GM23338 (cell line): ENCODE data around the gene GMEB2. TPM values are rescaled to one million over a fixed set of nuclear protein-coding genes. Genes with fewer than 3 reads are reported as not detected.

ENCODE experiments used
- ATAC-seq: fragments of 200-7000 bp; cut with Tn5 transposase; 3 replicates; pipeline ENCODE4 v1.9.1; 2020
- DNase-seq: peaks from one replicate; pipeline ENCODE4 v3.0.0-alpha.2; 2015; ENCODE audit warnings: low spot score
- H2AFZ ChIP-seq: fragments of 200-600 bp; sonication (generic); 2 replicates; pipeline ENCODE4 v1.8.0; 2016; ENCODE audit warnings: antibody characterized with exemption, mild to moderate bottlenecking, moderate library complexity
- H3F3A ChIP-seq: fragments of 200-600 bp; sonication (generic); replicated peaks from 2 replicates; pipeline ENCODE4 v1.8.0; 2017; ENCODE audit warnings: antibody characterized with exemption, mixed run types, low read depth
- H3K27ac ChIP-seq: fragments of 200-600 bp; sonication (generic); 2 replicates; pipeline ENCODE4 v1.6.1; 2016; ENCODE audit warnings: low read depth
- H3K27me3 ChIP-seq: fragments of 200-600 bp; sonication (generic); 2 replicates; pipeline ENCODE4 v1.8.0; 2016; ENCODE audit warnings: mild to moderate bottlenecking, mixed run types, moderate library complexity; ENCODE audit not compliant: insufficient read depth
- H3K36me3 ChIP-seq: fragments of 200-600 bp; sonication (generic); 2 replicates; pipeline ENCODE4 v1.8.0; 2016; ENCODE audit warnings: mild to moderate bottlenecking; ENCODE audit not compliant: insufficient read depth
- H3K4me1 ChIP-seq: fragments of 200-600 bp; sonication (generic); 2 replicates; pipeline ENCODE4 v1.8.0; 2016; ENCODE audit warnings: mild to moderate bottlenecking, moderate library complexity; ENCODE audit not compliant: insufficient read depth
- H3K4me2 ChIP-seq: fragments of 200-600 bp; sonication (generic); 2 replicates; pipeline ENCODE4 v1.7.1; 2017; ENCODE audit warnings: mixed run types
- H3K4me3 ChIP-seq: fragments of 200-600 bp; sonication (generic); 2 replicates; pipeline ENCODE4 v1.6.1; 2016; ENCODE audit warnings: mixed run types
- H3K79me2 ChIP-seq: fragments of 200-600 bp; sonication (generic); replicated peaks from 2 replicates; pipeline ENCODE4 v1.8.0; 2017; ENCODE audit warnings: mild to moderate bottlenecking; ENCODE audit not compliant: insufficient read depth
- H3K9me2 ChIP-seq: fragments of 200-600 bp; sonication (generic); 2 replicates; pipeline ENCODE4 v1.8.0; 2017; ENCODE audit not compliant: insufficient read depth
- H4K20me1 ChIP-seq: fragments of 200-600 bp; sonication (generic); replicated peaks from 2 replicates; pipeline ENCODE4 v1.8.0; 2017; ENCODE audit warnings: mild to moderate bottlenecking; ENCODE audit not compliant: insufficient read depth
- H3K27ac Mint-ChIP-seq: 2 replicates; pipeline ENCODE4 v1.8.0; 2020; ENCODE audit warnings: inconsistent platforms, mild to moderate bottlenecking, moderate library complexity, mixed read lengths
- H3K27me3 Mint-ChIP-seq: 3 replicates; pipeline ENCODE4 v1.8.0; 2022; ENCODE audit warnings: low read depth, mild to moderate bottlenecking, moderate library complexity, mixed read lengths, inconsistent platforms; ENCODE audit not compliant: insufficient read depth, poor library complexity
- H3K36me3 Mint-ChIP-seq: 3 replicates; pipeline ENCODE4 v1.8.0; 2021; ENCODE audit warnings: low read depth, mild to moderate bottlenecking, inconsistent platforms, moderate library complexity, mixed read lengths
- H3K4me1 Mint-ChIP-seq: 3 replicates; pipeline ENCODE4 v1.8.0; 2020; ENCODE audit warnings: mild to moderate bottlenecking, inconsistent platforms, mixed read lengths
- H3K4me3 Mint-ChIP-seq: 3 replicates; pipeline ENCODE4 v1.8.0; 2021; ENCODE audit warnings: moderate library complexity, mild to moderate bottlenecking, inconsistent platforms, mixed read lengths
- H3K9me3 Mint-ChIP-seq: 3 replicates; pipeline ENCODE4 v1.8.0; 2020; ENCODE audit warnings: moderate library complexity, mild to moderate bottlenecking, inconsistent platforms, mixed read lengths
- CREB1 ChIP-seq: fragments of 250-450 bp; sonication (Bioruptor Pico); IDR thresholded peaks from 2 replicates; pipeline ENCODE4 v1.5.0; 2020; ENCODE audit warnings: low read depth, mild to moderate bottlenecking, moderate library complexity
- EZH2 ChIP-seq: fragments of 200-600 bp; sonication (generic); IDR thresholded peaks from one replicate; pipeline ENCODE4 v1.8.0; 2017; ENCODE audit warnings: antibody characterized with exemption, mild to moderate bottlenecking, low read depth; ENCODE audit not compliant: unreplicated experiment
- EZH2phosphoT487 ChIP-seq: fragments of 200-600 bp; sonication (generic); IDR thresholded peaks from one replicate; pipeline ENCODE4 v1.8.1; 2018; ENCODE audit warnings: antibody characterized with exemption; ENCODE audit not compliant: unreplicated experiment
- JUNB ChIP-seq: IDR thresholded peaks from one replicate; pipeline ENCODE4 v1.6.1; 2016; ENCODE audit warnings: antibody characterized with exemption; ENCODE audit not compliant: unreplicated experiment
- NANOG ChIP-seq: IDR thresholded peaks from 2 replicates; pipeline ENCODE4 v1.6.1; 2016; ENCODE audit warnings: antibody characterized with exemption, borderline replicate concordance
- POLR2AphosphoS5 ChIP-seq: IDR thresholded peaks from 2 replicates; pipeline ENCODE4 v1.6.1; 2016; ENCODE audit warnings: antibody characterized with exemption, low read depth
- REST ChIP-seq: IDR thresholded peaks from one replicate; pipeline ENCODE4 v1.6.1; 2018; ENCODE audit warnings: antibody characterized with exemption; ENCODE audit not compliant: unreplicated experiment
- STAT1 ChIP-seq: IDR thresholded peaks from one replicate; pipeline ENCODE4 v1.6.1; 2016; ENCODE audit warnings: antibody characterized with exemption; ENCODE audit not compliant: unreplicated experiment
- ZNF114 ChIP-seq: fragments of 250-450 bp; sonication (Bioruptor Pico); IDR thresholded peaks from 2 replicates; pipeline ENCODE4 v1.5.0; 2020; ENCODE audit warnings: mild to moderate bottlenecking, moderate library complexity
- ZNF331 ChIP-seq: fragments of 250-450 bp; sonication (Bioruptor Pico); IDR thresholded peaks from 2 replicates; pipeline ENCODE4 v1.5.0; 2020; ENCODE audit warnings: low read depth, mild to moderate bottlenecking, moderate library complexity
- polyA plus RNA-seq: library from polyadenylated mRNA; unstranded; fragments of >200 nt; fragmentation: Nextera tagmentation; extraction: Ambion mirVana; gene quantifications from 2 replicates; pipeline ENCODE4 v1.2.1, GENCODE V29; 2016
- total RNA-seq: library from RNA; depleted of rRNA; stranded (reverse); fragments of >200 nt; shearing (Covaris generic); gene quantifications from 2 replicates; pipeline ENCODE4 v1.2.3, GENCODE V29; 2014
- TF ChIP-seq, protein P1 (sequence below): fragments of 250-450 bp; sonication (Bioruptor Pico); IDR thresholded peaks from 2 replicates; pipeline ENCODE4 v1.5.0; 2020; ENCODE audit warnings: mild to moderate bottlenecking, moderate library complexity
- TF ChIP-seq, protein P2 (sequence below), 2 experiments: fragments of 200-600 bp in 1 of 2; sonication (generic) in 1 of 2; conservative IDR thresholded peaks; 2 replicates each; pipeline versions ENCODE4 v1.5.1 to v1.6.1; 2016 to 2017; ENCODE audit warnings: antibody characterized with exemption in 2 of 2, low read depth in 2 of 2, mild to moderate bottlenecking in 2 of 2, moderate library complexity in 1 of 2
- TF ChIP-seq, protein P3 (sequence below): IDR thresholded peaks from 2 replicates; pipeline ENCODE4 v1.6.1; 2016; ENCODE audit warnings: antibody characterized with exemption

The GMEB2 gene
- total and polyA plus RNA-seq, 2 experiments from 2014 or later, result 4.4 to 20.6 TPM

DNA sequence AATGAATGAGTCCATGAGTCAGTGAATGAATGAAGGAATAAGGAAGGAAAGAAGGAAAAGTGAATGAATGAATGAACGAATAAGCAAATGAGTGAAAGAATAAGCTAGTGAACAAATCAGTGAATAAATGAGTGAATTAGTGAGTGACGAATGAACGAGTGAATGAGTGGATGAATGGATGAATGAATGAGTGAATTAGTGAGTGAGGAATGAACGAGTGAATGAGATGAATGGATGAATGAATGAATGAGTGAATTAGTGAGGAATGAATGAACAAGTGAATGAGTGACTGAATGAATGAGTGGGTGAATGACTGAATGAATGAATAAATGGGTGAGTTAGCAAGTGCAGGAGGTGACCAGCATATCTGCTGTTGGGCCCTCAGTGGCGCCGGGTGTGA is 83.2 kb downstream of the GMEB2 start:
- Mint-ChIP-seq H3K27me3 (peaks cover 13% of the 10 kb centered on the region), H3K4me1 (peaks cover 8% of the 10 kb centered on the region; the same call in 2 of the 3 replicates), H3K36me3 (peaks cover 4% of the 10 kb centered on the region; the same call in 1 of the 3 replicates), H3K9me3 (no peaks in the 10 kb centered on the region; the same call in 2 of the 3 replicates), H3K4me3 (no peak overlapping the region; the same call in 2 of the 3 replicates), H3K27ac (no peak overlapping the region)
- Histone ChIP-seq H2AFZ (no peak overlapping the region), H3K4me1 (0 out of 2 replicates have a peak, but pooled peaks cover 5% of the 10 kb centered on the region), H3K27me3 (no peaks in the 10 kb centered on the region), H3K4me3 (no peak overlapping the region), H3K27ac (no peak overlapping the region), H3K9me2 (no peaks in the 10 kb centered on the region), H3K79me2 (no peaks in the 10 kb centered on the region), H4K20me1 (no peaks in the 10 kb centered on the region), H3K36me3 (no peaks in the 10 kb centered on the region), H3K4me2 (no peak overlapping the region), H3F3A (no peaks in the 10 kb centered on the region)
- DNase-seq (no peak), ATAC-seq (no peak)
- no peak for TF ChIP-seq ZNF331 (CRISPR knock-in tag)
- TF ChIP-seq, protein P1, sequence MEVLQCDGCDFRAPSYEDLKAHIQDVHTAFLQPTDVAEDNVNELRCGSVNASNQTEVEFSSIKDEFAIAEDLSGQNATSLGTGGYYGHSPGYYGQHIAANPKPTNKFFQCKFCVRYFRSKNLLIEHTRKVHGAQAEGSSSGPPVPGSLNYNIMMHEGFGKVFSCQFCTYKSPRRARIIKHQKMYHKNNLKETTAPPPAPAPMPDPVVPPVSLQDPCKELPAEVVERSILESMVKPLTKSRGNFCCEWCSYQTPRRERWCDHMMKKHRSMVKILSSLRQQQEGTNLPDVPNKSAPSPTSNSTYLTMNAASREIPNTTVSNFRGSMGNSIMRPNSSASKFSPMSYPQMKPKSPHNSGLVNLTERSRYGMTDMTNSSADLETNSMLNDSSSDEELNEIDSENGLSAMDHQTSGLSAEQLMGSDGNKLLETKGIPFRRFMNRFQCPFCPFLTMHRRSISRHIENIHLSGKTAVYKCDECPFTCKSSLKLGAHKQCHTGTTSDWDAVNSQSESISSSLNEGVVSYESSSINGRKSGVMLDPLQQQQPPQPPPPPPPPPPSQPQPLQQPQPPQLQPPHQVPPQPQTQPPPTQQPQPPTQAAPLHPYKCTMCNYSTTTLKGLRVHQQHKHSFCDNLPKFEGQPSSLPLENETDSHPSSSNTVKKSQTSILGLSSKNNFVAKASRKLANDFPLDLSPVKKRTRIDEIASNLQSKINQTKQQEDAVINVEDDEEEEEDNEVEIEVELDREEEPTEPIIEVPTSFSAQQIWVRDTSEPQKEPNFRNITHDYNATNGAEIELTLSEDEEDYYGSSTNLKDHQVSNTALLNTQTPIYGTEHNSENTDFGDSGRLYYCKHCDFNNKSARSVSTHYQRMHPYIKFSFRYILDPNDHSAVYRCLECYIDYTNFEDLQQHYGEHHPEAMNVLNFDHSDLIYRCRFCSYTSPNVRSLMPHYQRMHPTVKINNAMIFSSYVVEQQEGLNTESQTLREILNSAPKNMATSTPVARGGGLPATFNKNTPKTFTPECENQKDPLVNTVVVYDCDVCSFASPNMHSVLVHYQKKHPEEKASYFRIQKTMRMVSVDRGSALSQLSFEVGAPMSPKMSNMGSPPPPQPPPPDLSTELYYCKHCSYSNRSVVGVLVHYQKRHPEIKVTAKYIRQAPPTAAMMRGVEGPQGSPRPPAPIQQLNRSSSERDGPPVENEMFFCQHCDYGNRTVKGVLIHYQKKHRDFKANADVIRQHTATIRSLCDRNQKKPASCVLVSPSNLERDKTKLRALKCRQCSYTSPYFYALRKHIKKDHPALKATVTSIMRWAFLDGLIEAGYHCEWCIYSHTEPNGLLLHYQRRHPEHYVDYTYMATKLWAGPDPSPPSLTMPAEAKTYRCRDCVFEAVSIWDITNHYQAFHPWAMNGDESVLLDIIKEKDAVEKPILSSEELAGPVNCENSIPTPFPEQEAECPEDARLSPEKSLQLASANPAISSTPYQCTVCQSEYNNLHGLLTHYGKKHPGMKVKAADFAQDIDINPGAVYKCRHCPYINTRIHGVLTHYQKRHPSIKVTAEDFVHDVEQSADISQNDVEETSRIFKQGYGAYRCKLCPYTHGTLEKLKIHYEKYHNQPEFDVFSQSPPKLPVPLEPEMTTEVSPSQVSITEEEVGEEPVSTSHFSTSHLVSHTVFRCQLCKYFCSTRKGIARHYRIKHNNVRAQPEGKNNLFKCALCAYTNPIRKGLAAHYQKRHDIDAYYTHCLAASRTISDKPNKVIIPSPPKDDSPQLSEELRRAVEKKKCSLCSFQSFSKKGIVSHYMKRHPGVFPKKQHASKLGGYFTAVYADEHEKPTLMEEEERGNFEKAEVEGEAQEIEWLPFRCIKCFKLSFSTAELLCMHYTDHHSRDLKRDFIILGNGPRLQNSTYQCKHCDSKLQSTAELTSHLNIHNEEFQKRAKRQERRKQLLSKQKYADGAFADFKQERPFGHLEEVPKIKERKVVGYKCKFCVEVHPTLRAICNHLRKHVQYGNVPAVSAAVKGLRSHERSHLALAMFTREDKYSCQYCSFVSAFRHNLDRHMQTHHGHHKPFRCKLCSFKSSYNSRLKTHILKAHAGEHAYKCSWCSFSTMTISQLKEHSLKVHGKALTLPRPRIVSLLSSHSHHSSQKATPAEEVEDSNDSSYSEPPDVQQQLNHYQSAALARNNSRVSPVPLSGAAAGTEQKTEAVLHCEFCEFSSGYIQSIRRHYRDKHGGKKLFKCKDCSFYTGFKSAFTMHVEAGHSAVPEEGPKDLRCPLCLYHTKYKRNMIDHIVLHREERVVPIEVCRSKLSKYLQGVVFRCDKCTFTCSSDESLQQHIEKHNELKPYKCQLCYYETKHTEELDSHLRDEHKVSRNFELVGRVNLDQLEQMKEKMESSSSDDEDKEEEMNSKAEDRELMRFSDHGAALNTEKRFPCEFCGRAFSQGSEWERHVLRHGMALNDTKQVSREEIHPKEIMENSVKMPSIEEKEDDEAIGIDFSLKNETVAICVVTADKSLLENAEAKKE, result no peak
- TF ChIP-seq, protein P2, sequence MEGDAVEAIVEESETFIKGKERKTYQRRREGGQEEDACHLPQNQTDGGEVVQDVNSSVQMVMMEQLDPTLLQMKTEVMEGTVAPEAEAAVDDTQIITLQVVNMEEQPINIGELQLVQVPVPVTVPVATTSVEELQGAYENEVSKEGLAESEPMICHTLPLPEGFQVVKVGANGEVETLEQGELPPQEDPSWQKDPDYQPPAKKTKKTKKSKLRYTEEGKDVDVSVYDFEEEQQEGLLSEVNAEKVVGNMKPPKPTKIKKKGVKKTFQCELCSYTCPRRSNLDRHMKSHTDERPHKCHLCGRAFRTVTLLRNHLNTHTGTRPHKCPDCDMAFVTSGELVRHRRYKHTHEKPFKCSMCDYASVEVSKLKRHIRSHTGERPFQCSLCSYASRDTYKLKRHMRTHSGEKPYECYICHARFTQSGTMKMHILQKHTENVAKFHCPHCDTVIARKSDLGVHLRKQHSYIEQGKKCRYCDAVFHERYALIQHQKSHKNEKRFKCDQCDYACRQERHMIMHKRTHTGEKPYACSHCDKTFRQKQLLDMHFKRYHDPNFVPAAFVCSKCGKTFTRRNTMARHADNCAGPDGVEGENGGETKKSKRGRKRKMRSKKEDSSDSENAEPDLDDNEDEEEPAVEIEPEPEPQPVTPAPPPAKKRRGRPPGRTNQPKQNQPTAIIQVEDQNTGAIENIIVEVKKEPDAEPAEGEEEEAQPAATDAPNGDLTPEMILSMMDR (conservative IDR thresholded peaks at IDR 0.05; ENCODE audit: low read depth in 2 of 2), result no peak
- no peak for TF ChIP-seq POLR2AphosphoS5
- TF ChIP-seq NANOG, result no peak
- TF ChIP-seq ZNF114 (CRISPR knock-in tag), result no peak
- TF ChIP-seq CREB1, result no peak
- no peak for TF ChIP-seq JUNB
- no peak for TF ChIP-seq EZH2
- TF ChIP-seq STAT1, result no peak
- no peak for TF ChIP-seq REST
- TF ChIP-seq, protein P3, sequence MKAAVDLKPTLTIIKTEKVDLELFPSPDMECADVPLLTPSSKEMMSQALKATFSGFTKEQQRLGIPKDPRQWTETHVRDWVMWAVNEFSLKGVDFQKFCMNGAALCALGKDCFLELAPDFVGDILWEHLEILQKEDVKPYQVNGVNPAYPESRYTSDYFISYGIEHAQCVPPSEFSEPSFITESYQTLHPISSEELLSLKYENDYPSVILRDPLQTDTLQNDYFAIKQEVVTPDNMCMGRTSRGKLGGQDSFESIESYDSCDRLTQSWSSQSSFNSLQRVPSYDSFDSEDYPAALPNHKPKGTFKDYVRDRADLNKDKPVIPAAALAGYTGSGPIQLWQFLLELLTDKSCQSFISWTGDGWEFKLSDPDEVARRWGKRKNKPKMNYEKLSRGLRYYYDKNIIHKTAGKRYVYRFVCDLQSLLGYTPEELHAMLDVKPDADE, result no peak
- no peak for TF ChIP-seq EZH2phosphoT487
